Peyer's patch (tissue), 4 donors: ENCODE measurements around the gene C17orf50.

Experiments
- POLR2A ChIP-seq, 2 donors: fragments of 450-650 bp; IDR thresholded peaks; one replicate each; pipeline ENCODE4 v1.5.1; 2017; ENCODE audit warnings: antibody characterized with exemption in 2 of 2, mild to moderate bottlenecking in 2 of 2, moderate library complexity in 2 of 2
- TF ChIP-seq, protein P1 (sequence below), 6 experiments: fragments of 450-650 bp in 4 of 6; fragments of 200-600 bp in 2 of 6; sonication (generic) in 1 of 6; IDR thresholded peaks; one replicate each; pipeline ENCODE4 v1.5.1; 2017 to 2019; ENCODE audit warnings: antibody characterized with exemption in 6 of 6, mild to moderate bottlenecking in 3 of 6, moderate library complexity in 1 of 6

DNA sequence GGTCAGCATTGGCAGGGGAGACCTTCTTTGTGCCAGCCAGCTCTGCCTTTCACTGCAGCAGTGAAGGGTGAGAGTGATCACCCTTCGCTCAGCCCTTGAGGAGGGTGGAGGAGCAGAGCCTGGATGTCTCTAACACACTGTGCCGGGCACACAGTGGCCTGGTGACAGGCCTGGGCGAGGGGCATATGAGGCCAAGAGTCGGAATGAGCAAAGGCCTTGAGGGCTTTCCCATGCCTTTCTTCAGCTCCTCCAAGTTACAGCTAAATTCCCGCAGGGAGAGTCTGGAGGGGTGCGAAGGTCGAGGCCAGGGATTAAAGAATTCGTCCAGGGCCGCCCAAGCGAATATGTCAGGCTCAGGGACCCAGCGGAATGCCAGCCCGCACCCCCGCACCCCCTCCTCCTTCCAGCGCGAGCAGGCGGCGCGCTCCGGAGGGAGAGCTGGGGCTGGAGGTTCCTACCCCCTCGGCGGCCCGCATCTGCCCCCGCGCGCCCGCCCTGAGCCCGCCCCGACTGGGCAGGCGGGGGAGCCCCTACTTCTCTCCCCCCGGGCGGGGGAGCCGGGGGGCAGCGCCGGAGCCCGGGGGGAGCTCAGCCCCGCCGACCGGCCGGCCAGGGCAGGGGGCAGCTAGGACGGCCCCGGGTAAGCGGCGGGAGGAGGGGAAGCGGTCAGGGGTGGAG lies 29.3 kb upstream of the C17orf50 start, which contains the start of gene RASL10B:
- TF ChIP-seq, protein P1, sequence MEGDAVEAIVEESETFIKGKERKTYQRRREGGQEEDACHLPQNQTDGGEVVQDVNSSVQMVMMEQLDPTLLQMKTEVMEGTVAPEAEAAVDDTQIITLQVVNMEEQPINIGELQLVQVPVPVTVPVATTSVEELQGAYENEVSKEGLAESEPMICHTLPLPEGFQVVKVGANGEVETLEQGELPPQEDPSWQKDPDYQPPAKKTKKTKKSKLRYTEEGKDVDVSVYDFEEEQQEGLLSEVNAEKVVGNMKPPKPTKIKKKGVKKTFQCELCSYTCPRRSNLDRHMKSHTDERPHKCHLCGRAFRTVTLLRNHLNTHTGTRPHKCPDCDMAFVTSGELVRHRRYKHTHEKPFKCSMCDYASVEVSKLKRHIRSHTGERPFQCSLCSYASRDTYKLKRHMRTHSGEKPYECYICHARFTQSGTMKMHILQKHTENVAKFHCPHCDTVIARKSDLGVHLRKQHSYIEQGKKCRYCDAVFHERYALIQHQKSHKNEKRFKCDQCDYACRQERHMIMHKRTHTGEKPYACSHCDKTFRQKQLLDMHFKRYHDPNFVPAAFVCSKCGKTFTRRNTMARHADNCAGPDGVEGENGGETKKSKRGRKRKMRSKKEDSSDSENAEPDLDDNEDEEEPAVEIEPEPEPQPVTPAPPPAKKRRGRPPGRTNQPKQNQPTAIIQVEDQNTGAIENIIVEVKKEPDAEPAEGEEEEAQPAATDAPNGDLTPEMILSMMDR (IDR thresholded peaks at IDR 0.05) = no peak
- no peak for TF ChIP-seq POLR2A (IDR thresholded peaks at IDR 0.05)
